ENCODE measurements around the gene PRKG1.

- TF ChIP-seq POLR2A (IDR thresholded peaks at IDR 0.05) (no peak), CTCF (IDR thresholded peaks at IDR 0.05) (no peak)
These were observed 1208.9 kb downstream of the PRKG1 start for GRCh38 chr10:52283174-52283573.

All from Peyer's patch (tissue), 4 donors.